ENCODE results near the gene CEP20. TPM values are rescaled to one million over a fixed set of nuclear protein-coding genes. Genes with fewer than 3 reads are reported as not detected.

CEP20 gene
- total and polyA plus RNA-seq, 3 donors from 2014 or later, result 32.4 to 70.6 (median 45.1) TPM

DNA sequence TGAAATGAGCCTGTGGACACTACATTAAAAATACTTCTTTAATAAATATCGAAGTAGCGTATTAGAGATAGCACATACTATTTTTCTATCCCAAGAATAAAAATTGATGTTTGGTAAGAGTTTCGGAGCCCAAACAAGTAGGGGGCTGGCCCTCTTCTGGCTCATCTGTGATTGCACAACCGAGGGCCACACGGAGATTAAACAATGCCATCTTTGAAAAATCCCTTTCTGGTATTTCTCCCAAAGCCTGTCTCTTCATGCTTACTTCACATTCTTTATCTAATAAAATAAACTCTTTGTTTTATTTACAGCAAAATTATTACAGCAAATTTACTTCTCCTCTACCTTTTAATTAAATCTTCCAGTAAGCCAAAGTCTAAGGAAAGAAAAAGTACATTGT, 22.0 kb downstream of the CEP20 start:
- no peak for DNase-seq
- Histone ChIP-seq H3K4me1 (no peaks in the 10 kb centered on the region), H3K9me3 (no peaks in the 10 kb centered on the region), H3K27me3 (no peaks in the 10 kb centered on the region), H3K27ac (no peak overlapping the region), H3K36me3 (ENCODE audit: low read depth, missing control alignments) (peaks cover 4% of the 10 kb centered on the region), H3K4me3 (no peak overlapping the region)
- TF ChIP-seq POLR2A (IDR thresholded peaks at IDR 0.05) (no peak), CTCF (IDR thresholded peaks at IDR 0.05) (no peak)
- intact Hi-C loops (cut with DNase I; ENCODE audit: low total_unique reads), result no loop called here
- WGBS, 2 donors, result 69 to 78% methylated on average over 5 of the region's 5 CpGs

GRCh38 chr16:15865742-15866141, 22.7 kb downstream of the CEP20 start:
- Histone ChIP-seq H3K9me3 (no peaks in the 10 kb centered on the region), H3K36me3 (ENCODE audit: low read depth, missing control alignments) (peaks cover 4% of the 10 kb centered on the region), H3K27ac (no peak overlapping the region), H3K4me1 (no peaks in the 10 kb centered on the region), H3K27me3 (no peaks in the 10 kb centered on the region), H3K4me3 (no peak overlapping the region)
- no peak for DNase-seq
- 70 to 71% methylated on average over 7 of the region's 7 CpGs for WGBS, 2 donors
- TF ChIP-seq POLR2A (IDR thresholded peaks at IDR 0.05), result no peak
- no peak for TF ChIP-seq CTCF (IDR thresholded peaks at IDR 0.05)
- intact Hi-C loops (cut with DNase I; ENCODE audit: low total_unique reads), result no loop called here

- H3K4me1 ChIP-seq, result no peaks in the 10 kb centered on the region
- H3K27me3 ChIP-seq, result no peaks in the 10 kb centered on the region
- no peak for DNase-seq
- TF ChIP-seq CTCF (IDR thresholded peaks at IDR 0.05), result no peak
- TF ChIP-seq POLR2A (IDR thresholded peaks at IDR 0.05), result no peak
- H3K27ac ChIP-seq, result no peak overlapping the region
- 89 to 92% methylated on average over 5 of the region's 5 CpGs for WGBS, 2 donors
- intact Hi-C loops (cut with DNase I; ENCODE audit: low total_unique reads), result no loop called here
- no peak overlapping the region for H3K4me3 ChIP-seq
- no peaks in the 10 kb centered on the region for H3K9me3 ChIP-seq
- peaks cover 4% of the 10 kb centered on the region for H3K36me3 ChIP-seq (ENCODE audit: low read depth, missing control alignments)
These were observed 23.5 kb downstream of the CEP20 start for GRCh38 chr16:15864939-15865338.

- Histone ChIP-seq H3K36me3 (ENCODE audit: low read depth, missing control alignments) (peaks cover 4% of the 10 kb centered on the region), H3K27me3 (no peaks in the 10 kb centered on the region), H3K9me3 (no peaks in the 10 kb centered on the region), H3K4me3 (no peak overlapping the region), H3K27ac (no peak overlapping the region), H3K4me1 (peaks cover 6% of the 10 kb centered on the region)
- intact Hi-C loops (cut with DNase I; ENCODE audit: low total_unique reads), result no loop called here
- WGBS, 2 donors, result 91 to 94% methylated on average over 3 of the region's 3 CpGs
- TF ChIP-seq POLR2A (IDR thresholded peaks at IDR 0.05), result no peak
- no peak for TF ChIP-seq CTCF (IDR thresholded peaks at IDR 0.05)
- DNase-seq, result no peak
These were observed 26.4 kb downstream of the CEP20 start for GRCh38 chr16:15861996-15862395.

DNA sequence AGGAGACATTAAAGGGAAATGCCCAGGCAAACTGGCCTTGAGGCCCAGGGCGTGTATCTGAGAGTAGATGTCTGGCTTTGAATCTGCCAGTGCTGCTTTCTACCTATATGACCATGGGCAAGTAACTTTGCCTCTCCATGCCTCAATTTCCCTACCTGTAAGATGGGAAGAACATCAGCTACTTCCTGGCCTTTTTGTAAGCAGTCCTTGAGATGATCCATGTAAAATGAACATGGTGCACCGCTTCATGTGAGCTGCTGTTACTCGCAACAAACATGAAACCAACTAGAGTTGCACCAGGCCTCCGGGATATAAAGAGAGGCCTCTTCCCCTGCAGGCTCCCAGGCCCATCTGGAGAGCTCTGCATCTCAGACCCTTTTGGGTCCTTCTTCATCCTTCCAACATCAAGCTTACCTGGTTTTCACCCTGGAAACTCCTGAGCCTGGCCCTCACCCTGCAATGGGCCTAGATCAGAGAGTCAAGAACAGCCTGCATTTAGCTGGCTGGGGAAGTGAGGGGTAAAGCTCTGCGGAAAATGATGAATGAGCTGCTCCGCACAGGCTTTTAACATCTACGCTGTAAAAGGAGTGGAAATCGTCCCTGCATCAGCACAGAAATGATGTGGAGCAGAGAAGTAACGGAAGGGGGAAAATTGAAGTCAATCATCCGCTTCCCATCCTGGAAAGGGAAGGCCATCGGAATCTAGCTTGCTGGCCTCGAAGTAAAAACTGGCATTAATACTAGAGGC, 29.3 kb downstream of the CEP20 start:
- no peaks in the 10 kb centered on the region for H3K27me3 ChIP-seq
- H3K36me3 ChIP-seq (ENCODE audit: low read depth, missing control alignments), result no peaks in the 10 kb centered on the region
- TF ChIP-seq POLR2A (IDR thresholded peaks at IDR 0.05), result no peak
- TF ChIP-seq CTCF (IDR thresholded peaks at IDR 0.05), result no peak
- H3K4me3 ChIP-seq, result no peak overlapping the region
- H3K9me3 ChIP-seq, result no peaks in the 10 kb centered on the region
- intact Hi-C loops (cut with DNase I; ENCODE audit: low total_unique reads), result no loop called here
- DNase-seq, result no peak
- H3K4me1 ChIP-seq, result peaks cover 6% of the 10 kb centered on the region
- 79 to 80% methylated on average over 11 to 12 of the region's 12 CpGs for WGBS, 2 donors
- H3K27ac ChIP-seq, result peak overlapping the region in 1 of 2 donors; percentile 87
